Fibroblast of mammary gland (primary cell): ENCODE data around the gene LEMD1.

Experiments
- DNase-seq: peaks from one replicate; pipeline ENCODE4 v3.0.0-alpha.2; 2010; ENCODE audit warnings: low read depth
- H3K4me3 ChIP-seq: 2 replicates; pipeline ENCODE4 v1.5.1; 2011; ENCODE audit warnings: low read depth, mild to moderate bottlenecking, low read length, moderate library complexity; ENCODE audit not compliant: control insufficient read depth
- TF ChIP-seq, protein P1 (sequence below): conservative IDR thresholded peaks from 2 replicates; pipeline ENCODE4 v1.5.1; 2011; ENCODE audit warnings: low read depth, low read length, inconsistent platforms; ENCODE audit not compliant: control insufficient read depth, insufficient read depth

LEMD1 gene

DNA sequence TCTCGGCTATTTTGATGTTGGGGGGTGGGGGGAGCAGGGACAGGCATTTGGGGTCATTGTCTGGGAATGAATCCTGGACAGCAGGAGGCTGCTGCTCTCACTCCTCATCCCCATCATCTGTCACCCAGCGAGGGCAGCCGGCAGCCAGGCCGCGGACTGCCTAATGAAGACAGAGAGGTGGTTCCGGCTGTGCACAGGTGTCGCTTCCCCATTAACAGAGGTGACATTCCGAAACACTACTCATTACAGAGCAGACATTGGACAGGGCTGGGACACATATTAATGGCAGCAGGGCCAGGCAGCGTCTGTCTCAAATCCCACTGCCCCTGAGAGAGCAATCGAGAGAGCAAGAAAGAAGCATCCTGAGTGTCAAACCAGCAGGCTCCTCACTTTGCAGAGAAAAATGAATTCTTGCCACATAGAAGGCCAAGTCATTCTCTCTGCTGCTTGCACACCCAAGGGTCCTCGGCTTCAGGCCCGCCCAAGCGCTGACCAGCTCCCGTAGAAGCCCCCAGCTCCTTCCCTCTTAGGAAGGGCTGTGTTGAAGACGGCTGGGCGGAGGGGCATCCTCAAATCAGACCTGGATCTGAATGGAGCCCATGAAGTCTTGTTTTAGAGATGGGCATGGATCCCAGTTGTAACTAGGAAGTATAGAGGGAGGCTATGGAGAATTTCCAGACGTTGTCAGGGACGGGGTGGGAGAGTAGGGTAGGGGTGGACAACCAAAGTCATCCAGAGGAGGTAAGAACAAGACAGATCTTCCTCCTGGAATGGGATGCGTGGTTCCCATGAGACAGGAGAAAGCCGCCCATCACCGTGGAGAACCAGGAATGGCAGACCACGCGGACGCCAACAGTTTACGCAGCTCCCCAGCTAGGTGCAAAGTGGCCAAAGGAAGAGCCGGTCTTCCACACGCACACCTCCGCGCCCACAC is 8.2 kb upstream of the LEMD1 start:
- H3K4me3 ChIP-seq: peak overlapping the region; percentile 46
- TF ChIP-seq, protein P1, sequence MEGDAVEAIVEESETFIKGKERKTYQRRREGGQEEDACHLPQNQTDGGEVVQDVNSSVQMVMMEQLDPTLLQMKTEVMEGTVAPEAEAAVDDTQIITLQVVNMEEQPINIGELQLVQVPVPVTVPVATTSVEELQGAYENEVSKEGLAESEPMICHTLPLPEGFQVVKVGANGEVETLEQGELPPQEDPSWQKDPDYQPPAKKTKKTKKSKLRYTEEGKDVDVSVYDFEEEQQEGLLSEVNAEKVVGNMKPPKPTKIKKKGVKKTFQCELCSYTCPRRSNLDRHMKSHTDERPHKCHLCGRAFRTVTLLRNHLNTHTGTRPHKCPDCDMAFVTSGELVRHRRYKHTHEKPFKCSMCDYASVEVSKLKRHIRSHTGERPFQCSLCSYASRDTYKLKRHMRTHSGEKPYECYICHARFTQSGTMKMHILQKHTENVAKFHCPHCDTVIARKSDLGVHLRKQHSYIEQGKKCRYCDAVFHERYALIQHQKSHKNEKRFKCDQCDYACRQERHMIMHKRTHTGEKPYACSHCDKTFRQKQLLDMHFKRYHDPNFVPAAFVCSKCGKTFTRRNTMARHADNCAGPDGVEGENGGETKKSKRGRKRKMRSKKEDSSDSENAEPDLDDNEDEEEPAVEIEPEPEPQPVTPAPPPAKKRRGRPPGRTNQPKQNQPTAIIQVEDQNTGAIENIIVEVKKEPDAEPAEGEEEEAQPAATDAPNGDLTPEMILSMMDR: no peak
- no peak for DNase-seq

DNA sequence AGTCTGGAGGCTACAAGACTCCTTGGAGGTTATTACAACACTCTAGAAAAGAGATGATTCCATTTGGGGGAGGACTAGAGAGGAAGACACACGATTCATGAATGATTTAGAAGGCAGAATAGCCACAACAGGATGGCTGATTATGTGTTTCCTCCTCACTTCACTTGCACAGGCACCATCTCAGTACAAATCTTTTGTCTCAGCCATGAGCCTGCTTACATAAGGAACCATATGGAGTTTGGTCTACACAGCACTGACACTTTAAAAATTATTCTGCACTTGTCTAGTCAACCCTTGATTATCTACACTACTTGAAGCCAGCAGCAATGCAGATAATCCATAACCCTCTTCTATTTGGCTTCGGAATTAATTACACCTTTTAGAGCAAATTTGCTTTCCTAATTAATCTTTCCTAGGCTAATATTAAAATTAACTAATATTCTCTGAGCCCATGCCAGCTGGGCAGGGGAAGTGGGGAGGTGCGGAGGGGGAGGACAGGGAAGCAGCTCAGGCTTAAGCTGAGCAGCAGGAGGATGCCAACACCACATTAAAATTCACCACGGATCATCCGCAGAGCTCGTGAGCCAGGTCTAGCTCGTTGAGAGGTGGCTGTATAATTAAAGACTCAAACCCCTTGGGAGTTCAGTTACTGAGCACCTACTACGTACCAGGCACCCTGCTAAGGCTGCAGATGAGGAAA is 3.2 kb upstream of the LEMD1 start:
- no peak for DNase-seq
- no peak overlapping the region for H3K4me3 ChIP-seq
- TF ChIP-seq, protein P1: no peak

DNA sequence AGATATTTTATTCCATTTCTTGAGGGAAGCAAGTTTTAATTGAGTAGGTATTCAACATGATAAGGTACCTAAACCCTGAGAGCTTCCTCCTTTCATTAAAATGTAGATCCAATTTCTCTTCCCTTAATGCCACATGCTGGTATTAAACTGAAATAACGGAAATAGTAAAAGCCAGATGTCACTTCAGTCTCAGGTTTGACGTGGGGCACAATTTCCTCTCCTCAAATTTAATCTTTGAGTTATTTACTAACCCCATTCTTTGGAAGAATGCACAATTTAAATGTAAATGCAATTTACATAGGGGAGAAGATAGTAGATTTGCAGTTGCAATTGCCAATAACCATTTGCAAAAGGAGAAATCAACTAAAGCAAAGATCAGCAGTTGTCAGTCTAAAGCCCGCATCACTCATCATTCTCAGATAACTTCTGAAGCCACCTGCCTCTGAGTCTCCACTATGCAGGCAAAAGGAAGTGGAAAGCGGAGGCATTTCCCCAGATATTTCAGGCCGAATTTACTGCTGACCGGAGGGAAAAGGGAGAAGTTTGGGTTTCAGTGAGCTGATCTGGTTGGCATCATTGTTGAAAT is 2.1 kb upstream of the LEMD1 start:
- no peak overlapping the region for H3K4me3 ChIP-seq
- TF ChIP-seq, protein P1: no peak
- no peak for DNase-seq

DNA sequence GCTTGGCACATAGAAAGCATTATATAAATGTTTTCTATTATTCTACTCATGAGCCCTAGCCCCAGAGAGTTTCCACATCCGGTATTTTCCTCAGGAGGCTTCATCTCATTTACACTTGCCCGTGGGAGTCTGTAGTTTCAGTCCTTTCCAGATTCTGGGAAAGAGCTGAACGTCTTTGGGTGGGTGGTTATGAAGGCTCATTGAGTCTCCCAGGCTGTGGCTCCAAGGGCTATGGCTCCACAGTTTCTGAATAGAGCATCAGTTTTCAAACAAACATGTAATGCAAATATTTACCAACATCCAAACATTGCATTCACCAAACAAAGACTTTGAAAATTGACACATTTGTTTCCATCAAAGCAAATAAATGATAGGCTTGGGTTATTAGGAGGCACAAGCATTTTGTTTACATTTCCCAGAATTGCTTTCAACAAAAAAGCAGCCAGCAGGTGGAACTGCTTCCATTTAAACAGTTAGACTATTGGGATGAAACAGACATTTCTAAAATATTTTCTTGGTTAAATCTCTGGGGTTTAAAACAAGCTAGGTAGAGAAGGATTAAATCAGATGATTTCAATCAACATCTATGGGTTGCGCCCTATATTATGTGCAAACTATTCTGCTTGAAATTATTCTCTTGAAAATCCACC is 1.3 kb upstream of the LEMD1 start:
- no peak for DNase-seq
- H3K4me3 ChIP-seq: no peak overlapping the region
- TF ChIP-seq, protein P1: no peak

DNA sequence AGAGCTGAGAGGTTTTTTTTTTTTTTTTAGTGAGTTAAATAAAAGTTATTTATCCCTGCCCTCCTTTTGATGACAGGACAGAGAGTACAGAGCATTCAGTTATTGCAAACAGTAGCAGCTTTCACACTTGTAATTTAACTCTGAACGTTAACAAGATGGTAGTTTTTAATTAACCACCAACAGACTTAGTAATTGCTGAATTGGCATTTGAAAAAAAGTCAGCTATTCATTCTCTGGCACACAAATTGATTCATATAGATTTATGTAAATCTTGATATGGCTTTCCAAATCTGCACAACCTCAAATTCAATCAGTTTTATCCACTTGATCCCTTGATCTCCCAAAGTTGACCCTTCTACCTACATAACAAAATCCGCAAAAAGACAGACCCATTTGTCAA is 918 bp downstream of the LEMD1 start:
- no peak overlapping the region for H3K4me3 ChIP-seq
- DNase-seq: no peak
- TF ChIP-seq, protein P1: no peak

DNA sequence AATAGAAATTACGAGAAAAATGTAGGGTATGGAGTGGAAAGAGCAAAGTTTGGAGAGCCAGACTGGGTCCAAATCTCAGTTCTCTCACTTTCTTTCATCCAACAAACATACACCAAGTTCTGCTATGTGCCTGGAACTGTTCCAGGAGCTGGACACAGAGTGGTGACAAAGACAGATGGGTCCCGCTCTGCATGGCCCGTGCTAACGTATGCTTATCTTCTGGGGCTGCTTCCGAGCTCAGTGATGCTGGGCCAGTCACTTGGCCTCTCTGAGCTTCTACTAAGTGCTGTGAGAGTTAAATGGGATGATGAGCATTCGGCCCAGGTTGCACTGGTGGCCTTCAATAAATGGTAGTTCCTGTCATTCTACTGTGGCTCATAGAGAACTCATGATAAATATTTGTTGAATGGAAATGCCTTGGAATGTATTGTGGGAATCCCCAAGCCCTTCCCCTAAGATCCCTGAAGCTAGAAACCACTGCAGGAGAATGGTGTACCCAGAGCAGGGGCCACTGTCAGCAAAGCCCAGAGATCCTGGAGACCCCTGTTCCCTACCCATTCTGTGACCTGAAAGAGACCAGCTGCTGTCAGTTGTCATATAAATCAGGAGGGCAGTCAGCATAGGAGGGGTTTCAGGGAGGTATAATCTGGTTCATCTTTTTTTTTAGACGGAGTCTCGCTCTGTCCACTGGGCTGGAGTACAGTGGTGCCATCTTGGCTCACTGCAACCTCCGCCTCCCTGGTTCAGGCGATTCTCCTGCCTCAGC is 3.8 kb downstream of the LEMD1 start:
- no peak for DNase-seq
- TF ChIP-seq, protein P1: no peak
- no peak overlapping the region for H3K4me3 ChIP-seq
